ENCODE results near the gene OR10G7.

DNA sequence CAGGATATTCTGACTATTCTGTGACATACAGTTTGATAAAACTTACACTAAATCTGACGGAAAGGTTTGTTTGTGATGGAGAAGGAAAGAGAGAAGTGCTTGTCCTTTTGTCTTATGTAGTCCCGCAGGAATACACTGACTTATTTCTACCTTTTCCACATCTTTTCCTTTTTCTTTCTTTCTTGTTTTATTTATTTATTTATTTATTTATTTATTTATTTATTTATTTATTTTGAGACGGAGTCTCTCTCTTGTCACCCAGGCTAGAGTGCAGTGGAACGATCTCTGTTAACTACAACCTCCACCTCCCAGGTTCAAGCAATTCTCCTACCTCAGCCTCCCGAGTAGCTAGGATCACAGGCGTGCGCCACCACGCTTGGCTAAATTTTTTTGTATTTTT is 31.0 kb upstream of the OR10G7 start:
- no peak for TF ChIP-seq POLR2A (IDR thresholded peaks at IDR 0.05; ENCODE audit: low read length)
- no peak for TF ChIP-seq GATA1 (IDR thresholded peaks at IDR 0.05; ENCODE audit: low read depth, low read length)
